K562 (cell line): Measurements from ENCODE around the gene GLRX2. TPM values are rescaled to one million over a fixed set of nuclear protein-coding genes. Genes with fewer than 3 reads are reported as not detected.

Experiments
- ARID3A ChIP-seq: IDR thresholded peaks from 2 replicates; pipeline ENCODE4 v1.6.1; 2012; ENCODE audit warnings: low read depth, low read length, improper control_type of control experiment, borderline replicate concordance
- BCOR ChIP-seq: fragments of 450-650 bp; IDR thresholded peaks from 2 replicates; pipeline ENCODE4 v1.6.1; 2016
- CBFA2T3 ChIP-seq: fragments of 450-650 bp; IDR thresholded peaks from 2 replicates; pipeline ENCODE4 v1.6.1; 2017
- CEBPB ChIP-seq: fragments of 450-650 bp; IDR thresholded peaks from 2 replicates; pipeline ENCODE4 v1.6.1; 2016; ENCODE audit warnings: missing genetic modification characterization, missing compliant biosample characterization
- CHD2 ChIP-seq: IDR thresholded peaks from 2 replicates; pipeline ENCODE4 v1.6.1; 2011; ENCODE audit warnings: low read depth, low read length
- GATAD2B ChIP-seq: fragments of 450-650 bp; IDR thresholded peaks from 2 replicates; pipeline ENCODE4 v1.6.1; 2017; ENCODE audit warnings: mild to moderate bottlenecking, borderline replicate concordance
- HBP1 ChIP-seq: fragments of 450-650 bp; formaldehyde crosslinking; IDR thresholded peaks from 2 replicates; pipeline ENCODE4 v1.4.0; 2022; ENCODE audit warnings: missing genetic modification characterization
- HDGF ChIP-seq: fragments of 450-650 bp; IDR thresholded peaks from 2 replicates; pipeline ENCODE4 v1.6.1; 2016
- NCOA2 ChIP-seq, 2 experiments: fragments of 450-650 bp; IDR thresholded peaks; 2 replicates each; pipeline ENCODE4 v1.6.1; 2018; ENCODE audit warnings: mild to moderate bottlenecking in 2 of 2, moderate library complexity in 1 of 2; ENCODE audit not compliant: partially characterized antibody in 2 of 2
- NFRKB ChIP-seq: fragments of 450-650 bp; IDR thresholded peaks from 2 replicates; pipeline ENCODE4 v1.6.1; 2016; ENCODE audit warnings: low read depth
- NR3C1 ChIP-seq: sonication (generic); formaldehyde crosslinking; IDR thresholded peaks from 2 replicates; pipeline ENCODE4 v1.8.1; 2022; ENCODE audit warnings: missing genetic modification reagents
- PBX2 ChIP-seq, 2 experiments: IDR thresholded peaks in 1 of 2; conservative IDR thresholded peaks in 1 of 2; 2 replicates each; pipeline ENCODE4 v1.6.1; 2016; ENCODE audit warnings: low read depth in 2 of 2, mild to moderate bottlenecking in 1 of 2, missing compliant biosample characterization in 1 of 2, missing genetic modification characterization in 1 of 2, moderate library complexity in 1 of 2
- PTBP1 ChIP-seq: fragments of 200-400 bp; formaldehyde crosslinking; IDR thresholded peaks from 2 replicates; pipeline ENCODE4 v1.6.1; 2017; ENCODE audit warnings: low read depth, low read length
- RBM25 ChIP-seq: fragments of 200-400 bp; formaldehyde crosslinking; IDR thresholded peaks from 2 replicates; pipeline ENCODE4 v1.6.1; 2018; ENCODE audit warnings: low read length, low read depth, moderate library complexity; ENCODE audit not compliant: severe bottlenecking
- SREBF2 ChIP-seq: sonication (generic); formaldehyde crosslinking; IDR thresholded peaks from 2 replicates; pipeline ENCODE4 v1.4.0; 2020; ENCODE audit warnings: mild to moderate bottlenecking, missing genetic modification reagents
- SRSF7 ChIP-seq: fragments of 200-400 bp; formaldehyde crosslinking; optimal IDR thresholded peaks from 2 replicates; pipeline ENCODE3; 2017; ENCODE audit warnings: mild to moderate bottlenecking, low read depth, low read length
- TCF7 ChIP-seq: sonication (generic); IDR thresholded peaks from 2 replicates; pipeline ENCODE4 v1.6.1; 2016; ENCODE audit warnings: antibody characterized with exemption, borderline replicate concordance
- ZBTB17 ChIP-seq: fragments of 450-650 bp; formaldehyde crosslinking; IDR thresholded peaks from 2 replicates; pipeline ENCODE4 v1.4.0; 2020; ENCODE audit warnings: mild to moderate bottlenecking
- ZNF395 ChIP-seq: fragments of 200-800 bp; sonication (Bioruptor generic); IDR thresholded peaks from 2 replicates; pipeline ENCODE4 v1.6.1; 2017; ENCODE audit warnings: missing genetic modification characterization, missing compliant biosample characterization
- ZNF699 ChIP-seq: fragments of 250-450 bp; sonication (Bioruptor Pico); IDR thresholded peaks from 2 replicates; pipeline ENCODE4 v1.8.0; 2021; ENCODE audit warnings: mild to moderate bottlenecking, moderate library complexity; ENCODE audit not compliant: insufficient replicate concordance
- ZNF75A ChIP-seq: fragments of 450-650 bp; formaldehyde crosslinking; IDR thresholded peaks from 2 replicates; pipeline ENCODE4 v1.4.0; 2020; ENCODE audit warnings: mild to moderate bottlenecking
- polyA plus RNA-seq, 8 experiments: library from polyadenylated mRNA; depleted of rRNA in 4 of 8; stranded (reverse) in 5 of 8; unstranded in 3 of 8; fragments of >200 nt; fragmentation: Nextera tagmentation in 2 of 8; fragmentation: Illumina TruSeq in 1 of 8; extraction: Ambion mirVana in 2 of 8; extraction: Trizol in 1 of 8; gene quantifications; 2 replicates each; pipeline versions ENCODE4 v1.2.1 to v1.2.3, GENCODE V29; 2011 to 2014; ENCODE audit warnings: inconsistent platforms in 1 of 8, missing spikeins in 1 of 8
- total RNA-seq, 7 experiments: library from RNA; depleted of rRNA in 6 of 7; stranded (reverse); fragments of >200 nt in 6 of 7; fragmentation: Illumina TruSeq in 2 of 7; extraction: Trizol in 2 of 7; gene quantifications; 2 replicates each; pipeline versions ENCODE4 v1.2.1 to v1.2.3, GENCODE V29; 2011 to 2021; ENCODE audit warnings: low replicate concordance in 1 of 7

Gene GLRX2
- total and polyA plus RNA-seq, 9 of the 15 experiments (the other 6 are each of a cell fraction or from before 2014, with no cell fraction given), result 13.3 to 82.6 (median 55.1) TPM

- no peak for TF ChIP-seq ARID3A
- 0 out of 2 replicates have a peak, but pooled peaks have one; percentile 50 for TF ChIP-seq HDGF
- peak; percentile 99 for TF ChIP-seq NFRKB
- TF ChIP-seq NCOA2 (IDR thresholded peaks at IDR 0.05; ENCODE audit: partially characterized antibody in 2 of 2), result peak in 1 of 2 experiments; percentile 96
- TF ChIP-seq CHD2, result no peak
- TF ChIP-seq ZNF395 (CRISPR knock-in tag), result peak; percentile 95
- TF ChIP-seq CEBPB (tag), result no peak
- no peak for TF ChIP-seq ZNF699
- TF ChIP-seq NR3C1 (CRISPR knock-in tag), result 0 out of 2 replicates have a peak, but pooled peaks have one; percentile 44
- TF ChIP-seq ZBTB17 (CRISPR knock-in tag), result no peak; the same call in 1 of the 2 replicates
- no peak for TF ChIP-seq PBX2 (CRISPR knock-in tag; IDR thresholded peaks at IDR 0.05; ENCODE audit: low read depth)
- TF ChIP-seq PBX2 (tag; conservative IDR thresholded peaks at IDR 0.05; ENCODE audit: low read depth), result no peak
- TF ChIP-seq SRSF7, result no peak
- peak; percentile 46 for TF ChIP-seq RBM25
- TF ChIP-seq HBP1, result peak; percentile 50; the same call in 1 of the 2 replicates
- TF ChIP-seq GATAD2B, result peak; percentile 66
- no peak; the same call in 1 of the 2 replicates for TF ChIP-seq CBFA2T3
- no peak for TF ChIP-seq SREBF2 (CRISPR knock-in tag)
- no peak for TF ChIP-seq PTBP1
- 0 out of 2 replicates have a peak, but pooled peaks have one; percentile 29 for TF ChIP-seq TCF7
- no peak for TF ChIP-seq ZNF75A
- TF ChIP-seq BCOR, result peak; percentile 73
These were observed 16.7 kb upstream of the GLRX2 start, which contains the start of gene CDC73 (continued) for GRCh38 chr1:193121616-193122593.
